AG09309 (cell line): ENCODE results near the gene CD163L1.

Source experiments
- DNase-seq: peaks from one replicate; pipeline ENCODE4 v3.0.0-alpha.2; 2010; ENCODE audit warnings: low read depth
- H3K4me3 ChIP-seq: 2 replicates; pipeline ENCODE4 v1.5.1; 2011; ENCODE audit warnings: mild to moderate bottlenecking, low read depth, low read length, moderate library complexity; ENCODE audit not compliant: control insufficient read depth
- CTCF ChIP-seq: IDR thresholded peaks from 2 replicates; pipeline ENCODE4 v1.5.1; 2011; ENCODE audit warnings: mild to moderate bottlenecking, low read depth, low read length, inconsistent platforms; ENCODE audit not compliant: insufficient read depth, control insufficient read depth; ENCODE audit errors: missing control alignments

CD163L1 gene

DNA sequence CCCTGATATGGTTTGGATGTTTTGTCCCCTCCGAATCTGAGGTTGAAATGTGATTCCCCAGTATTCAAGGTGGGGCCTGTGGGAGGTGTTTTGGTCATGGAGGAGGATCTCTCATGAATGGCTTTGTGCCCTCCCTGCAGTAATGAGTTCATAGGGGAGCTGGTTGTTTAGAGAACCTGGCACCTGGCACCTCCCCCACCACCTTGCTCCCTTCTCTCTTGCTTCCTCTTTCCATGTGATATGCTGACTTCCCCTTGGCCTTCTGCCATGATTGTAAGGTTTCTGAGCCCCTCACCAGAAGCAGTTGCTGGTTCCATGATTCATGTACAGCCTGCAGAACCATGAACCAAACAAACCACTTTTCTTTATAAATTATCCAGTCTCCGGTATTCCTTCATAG is 32.6 kb downstream of the CD163L1 start:
- DNase-seq, result no peak
- H3K4me3 ChIP-seq, result no peak overlapping the region

GRCh38 chr12:7404275-7404674 is 39.7 kb downstream of the CD163L1 start:
- no peak for TF ChIP-seq CTCF
- no peak for DNase-seq

More for the DNA sequence above, 32.6 kb downstream of the CD163L1 start:
- no peak for TF ChIP-seq CTCF

DNA sequence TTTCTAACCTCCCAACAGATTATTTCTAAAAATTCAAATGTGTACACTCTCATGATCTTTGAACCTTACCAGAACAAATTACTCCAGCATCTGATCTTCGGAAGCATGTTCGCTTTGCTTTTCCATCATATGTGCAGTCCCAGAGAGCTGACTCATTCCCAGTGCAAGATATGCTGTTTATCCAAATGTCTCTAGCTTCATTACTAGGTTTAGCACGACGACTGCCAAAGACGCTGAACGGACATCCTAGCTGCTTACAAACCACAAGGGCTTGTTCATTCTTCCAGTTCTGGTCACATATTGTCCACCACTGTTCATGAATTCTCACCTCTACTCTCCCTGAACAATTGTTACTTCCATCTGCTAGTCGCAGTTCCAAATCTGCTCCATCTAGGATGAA is 40.5 kb downstream of the CD163L1 start:
- no peak for DNase-seq
- no peak for TF ChIP-seq CTCF
- no peak overlapping the region for H3K4me3 ChIP-seq

More at GRCh38 chr12:7404275-7404674, 39.7 kb downstream of the CD163L1 start:
- no peak overlapping the region for H3K4me3 ChIP-seq

GRCh38 chr12:7399089-7399488 is 44.9 kb downstream of the CD163L1 start:
- DNase-seq, result no peak
- TF ChIP-seq CTCF, result no peak
- no peak overlapping the region for H3K4me3 ChIP-seq

DNA sequence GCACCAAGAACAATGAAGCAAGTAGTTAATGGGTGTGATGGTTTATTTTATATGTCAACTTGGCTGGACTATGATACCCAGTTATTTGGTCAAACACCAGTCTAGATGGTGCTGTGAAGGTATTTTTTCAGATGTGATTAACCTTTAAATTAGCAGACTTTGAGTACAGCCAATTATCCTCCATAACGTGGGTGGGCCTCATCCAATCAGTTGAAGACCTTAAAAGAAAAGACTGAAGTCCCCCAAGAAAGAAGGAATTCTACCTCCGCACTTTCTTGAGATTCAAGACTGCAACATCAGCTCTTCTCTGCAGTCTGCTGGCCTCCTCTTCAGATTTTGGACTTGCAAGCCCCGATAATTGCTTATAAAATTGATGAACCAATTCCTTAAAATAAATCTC is 47.5 kb downstream of the CD163L1 start:
- no peak for TF ChIP-seq CTCF
- no peak overlapping the region for H3K4me3 ChIP-seq
- DNase-seq, result no peak

DNA sequence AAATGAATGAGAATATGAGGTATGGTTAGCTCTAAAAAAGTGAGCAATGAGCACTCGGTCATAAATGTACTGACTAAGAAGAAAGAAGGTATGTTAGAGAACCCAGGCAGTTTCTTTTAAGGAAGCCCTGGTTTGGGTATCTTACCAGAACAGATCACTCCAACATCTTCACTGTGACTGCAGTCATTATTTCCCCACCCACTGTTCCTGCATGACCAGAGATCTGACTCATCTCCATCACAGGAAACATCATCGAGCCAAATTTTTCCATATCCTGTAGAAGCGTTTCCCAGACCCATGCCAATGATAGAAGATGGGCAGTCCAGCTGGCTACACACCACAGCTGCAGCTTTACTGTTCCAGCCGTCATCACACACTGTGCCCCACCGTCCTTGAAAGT is 48.0 kb downstream of the CD163L1 start:
- H3K4me3 ChIP-seq, result no peak overlapping the region
- no peak for DNase-seq
- TF ChIP-seq CTCF, result no peak

DNA sequence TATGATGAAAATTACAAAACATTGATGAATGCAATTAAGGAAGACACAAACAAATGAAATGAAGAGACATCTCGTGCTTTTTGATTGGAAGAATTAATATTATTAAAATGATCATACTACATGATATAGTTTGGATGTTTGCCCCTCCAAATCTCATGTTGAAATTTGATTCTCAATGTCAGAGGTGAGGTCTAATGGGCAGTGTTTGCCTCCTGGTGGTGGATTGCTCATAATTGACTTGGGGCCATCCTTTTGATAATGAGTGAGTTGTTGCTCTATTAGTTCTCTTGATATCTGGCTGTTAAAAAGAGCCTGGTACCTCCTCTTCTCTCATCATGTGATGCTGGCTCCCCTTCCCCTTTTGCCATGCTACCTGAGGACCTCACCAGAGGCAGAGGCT is 56.7 kb downstream of the CD163L1 start:
- no peak for TF ChIP-seq CTCF

More for the DNA sequence above, 56.7 kb downstream of the CD163L1 start:
- H3K4me3 ChIP-seq, result no peak overlapping the region
- DNase-seq, result no peak
